HG03558 (cell line): Measurements from ENCODE around the gene ZNF217.
"Not testable (repeated sequence)": the region's sequence is repeated elsewhere in the genome, so short reads cannot be mapped to it uniquely, and the experiment has no call there.

ENCODE experiments used
- ATAC-seq: cut with Tn5 transposase; IDR thresholded peaks from one replicate; pipeline ENCODE4 v1.9.1; 2021; ENCODE audit warnings: moderate number of reproducible peaks; ENCODE audit not compliant: unreplicated experiment; ENCODE audit errors: extremely low read depth

The ZNF217 gene

GRCh38 chr20:53599044-53599362 is 5.4 kb upstream of the ZNF217 start:
- no peak for ATAC-seq

GRCh38 chr20:53598140-53599043 is 4.8 kb upstream of the ZNF217 start:
- ATAC-seq: no peak

GRCh38 chr20:53597521-53598120 is 4.0 kb upstream of the ZNF217 start:
- ATAC-seq: no peak

GRCh38 chr20:53597030-53597482 is 3.4 kb upstream of the ZNF217 start:
- ATAC-seq: no peak

- not testable (repeated sequence) for ATAC-seq
Observed at GRCh38 chr20:53596189-53597001, 2.8 kb upstream of the ZNF217 start.

- not testable (repeated sequence) for ATAC-seq
Observed at GRCh38 chr20:53595742-53596141, 2.1 kb upstream of the ZNF217 start.

GRCh38 chr20:53595018-53595378 is 1.4 kb upstream of the ZNF217 start:
- ATAC-seq: no peak

- peak; percentile 49 for ATAC-seq
Observed at GRCh38 chr20:53594068-53595017, 704 bp upstream of the ZNF217 start.

- ATAC-seq: no peak
Observed at GRCh38 chr20:53592992-53593465, 610 bp downstream of the ZNF217 start.

GRCh38 chr20:53592454-53592991 is 1.1 kb downstream of the ZNF217 start:
- not testable (repeated sequence) for ATAC-seq

- ATAC-seq: not testable (repeated sequence)
Observed at GRCh38 chr20:53591941-53592441, 1.6 kb downstream of the ZNF217 start.

GRCh38 chr20:53591206-53591741 is 2.4 kb downstream of the ZNF217 start:
- ATAC-seq: not testable (repeated sequence)

- ATAC-seq: not testable (repeated sequence)
Observed at GRCh38 chr20:53590608-53591007, 3.0 kb downstream of the ZNF217 start.

- not testable (repeated sequence) for ATAC-seq
Observed at GRCh38 chr20:53590122-53590521, 3.5 kb downstream of the ZNF217 start.

GRCh38 chr20:53589321-53590065 is 4.1 kb downstream of the ZNF217 start:
- ATAC-seq: not testable (repeated sequence)

- ATAC-seq: not testable (repeated sequence)
Observed at GRCh38 chr20:53587157-53587703, 6.4 kb downstream of the ZNF217 start.

GRCh38 chr20:53586640-53587039 is 7.0 kb downstream of the ZNF217 start:
- ATAC-seq: no peak

GRCh38 chr20:53585910-53586309 is 7.7 kb downstream of the ZNF217 start:
- ATAC-seq: not testable (repeated sequence)
